Activated CD8-positive, alpha-beta T cell treated with anti-CD3 and anti-CD28 coated beads for 36 hours (primary cell): Measurements from ENCODE around the gene LHX3. TPM values are rescaled to one million over a fixed set of nuclear protein-coding genes. Genes with fewer than 3 reads are reported as not detected.

Experiments
- ATAC-seq: fragments of 200-7000 bp; cut with Tn5 transposase; one replicate; pipeline ENCODE4 v1.10.0; 2021; ENCODE audit warnings: mild to moderate bottlenecking, moderate library complexity
- CTCF ChIA-PET: fragments of 350-600 bp; sonication (Branson Sonifier 250); formaldehyde crosslinking; loops from one replicate; lab custom pipeline; 2021; ENCODE audit warnings: antibody characterized with exemption; lab: Charles Lee
- POLR2A ChIA-PET: fragments of 350-600 bp; sonication (Branson Sonifier 250); formaldehyde crosslinking; loops from one replicate; lab custom pipeline; 2021; ENCODE audit warnings: antibody characterized with exemption; lab: Charles Lee
- DNase-seq: peaks from one replicate; pipeline ENCODE4 v3.0.0-alpha.2; 2020
- H3K27ac Mint-ChIP-seq: one replicate; pipeline ENCODE4 v1.8.0; 2021; ENCODE audit warnings: mild to moderate bottlenecking, mixed read lengths
- H3K27me3 Mint-ChIP-seq: one replicate; pipeline ENCODE4 v1.8.0; 2021; ENCODE audit warnings: mixed read lengths
- H3K36me3 Mint-ChIP-seq: one replicate; pipeline ENCODE4 v1.8.0; 2021; ENCODE audit warnings: low read depth, mixed read lengths
- H3K4me1 Mint-ChIP-seq: one replicate; pipeline ENCODE4 v1.8.0; 2021; ENCODE audit warnings: low read depth, mixed read lengths
- H3K4me3 Mint-ChIP-seq: one replicate; pipeline ENCODE4 v1.8.0; 2021; ENCODE audit warnings: mild to moderate bottlenecking, moderate library complexity, mixed read lengths
- H3K9me3 Mint-ChIP-seq: one replicate; pipeline ENCODE4 v1.8.0; 2021; ENCODE audit warnings: mixed read lengths
- intact Hi-C: fragments of 100-400 bp; cut with micrococcal nuclease; formaldehyde crosslinking; loops from one replicate; pipeline ENCODE4 v1.10.0; 2022
- total RNA-seq, 2 experiments: library from RNA; stranded (reverse); gene quantifications; one replicate each; pipeline ENCODE4 v1.2.3, GENCODE V29; 2021
- TF ChIP-seq, protein P1 (sequence below): fragments of 200-600 bp; IDR thresholded peaks from one replicate; pipeline ENCODE4 v1.8.0; 2022; ENCODE audit warnings: antibody characterized with exemption, mild to moderate bottlenecking

LHX3 gene
- total RNA-seq, 2 experiments from 2014 or later, result not detected

DNA sequence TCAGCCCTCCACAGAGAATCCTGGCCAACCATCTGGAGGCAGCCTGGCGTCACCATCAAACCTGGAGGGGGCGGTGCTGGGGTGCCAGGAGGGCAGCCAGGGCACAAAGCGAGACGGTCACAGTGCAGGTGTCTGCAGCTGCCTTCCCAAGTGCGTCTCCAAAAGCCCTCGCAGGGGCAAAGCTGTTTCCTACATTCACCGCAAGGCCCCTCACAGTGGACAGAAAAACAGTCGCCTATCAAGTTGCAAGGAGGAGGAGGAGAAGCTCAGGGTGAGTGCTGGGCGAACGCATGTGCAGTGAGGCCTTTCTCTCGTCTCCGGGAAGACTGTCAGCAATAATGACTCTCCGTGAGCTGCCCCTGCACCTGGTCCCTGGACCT lies 18.0 kb upstream of the LHX3 start:
- Mint-ChIP-seq H3K9me3 (no peaks in the 10 kb centered on the region), H3K27ac (no peak overlapping the region), H3K4me1 (peaks cover 8% of the 10 kb centered on the region), H3K4me3 (no peak overlapping the region), H3K27me3 (no peaks in the 10 kb centered on the region), H3K36me3 (peaks cover 27% of the 10 kb centered on the region)
- TF ChIP-seq, protein P1, sequence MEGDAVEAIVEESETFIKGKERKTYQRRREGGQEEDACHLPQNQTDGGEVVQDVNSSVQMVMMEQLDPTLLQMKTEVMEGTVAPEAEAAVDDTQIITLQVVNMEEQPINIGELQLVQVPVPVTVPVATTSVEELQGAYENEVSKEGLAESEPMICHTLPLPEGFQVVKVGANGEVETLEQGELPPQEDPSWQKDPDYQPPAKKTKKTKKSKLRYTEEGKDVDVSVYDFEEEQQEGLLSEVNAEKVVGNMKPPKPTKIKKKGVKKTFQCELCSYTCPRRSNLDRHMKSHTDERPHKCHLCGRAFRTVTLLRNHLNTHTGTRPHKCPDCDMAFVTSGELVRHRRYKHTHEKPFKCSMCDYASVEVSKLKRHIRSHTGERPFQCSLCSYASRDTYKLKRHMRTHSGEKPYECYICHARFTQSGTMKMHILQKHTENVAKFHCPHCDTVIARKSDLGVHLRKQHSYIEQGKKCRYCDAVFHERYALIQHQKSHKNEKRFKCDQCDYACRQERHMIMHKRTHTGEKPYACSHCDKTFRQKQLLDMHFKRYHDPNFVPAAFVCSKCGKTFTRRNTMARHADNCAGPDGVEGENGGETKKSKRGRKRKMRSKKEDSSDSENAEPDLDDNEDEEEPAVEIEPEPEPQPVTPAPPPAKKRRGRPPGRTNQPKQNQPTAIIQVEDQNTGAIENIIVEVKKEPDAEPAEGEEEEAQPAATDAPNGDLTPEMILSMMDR, result no peak
- ChIA-PET POLR2A (no interaction called here), CTCF (no interaction called here)
- ATAC-seq (no peak), DNase-seq (no peak)
- intact Hi-C loops, result no loop called here

DNA sequence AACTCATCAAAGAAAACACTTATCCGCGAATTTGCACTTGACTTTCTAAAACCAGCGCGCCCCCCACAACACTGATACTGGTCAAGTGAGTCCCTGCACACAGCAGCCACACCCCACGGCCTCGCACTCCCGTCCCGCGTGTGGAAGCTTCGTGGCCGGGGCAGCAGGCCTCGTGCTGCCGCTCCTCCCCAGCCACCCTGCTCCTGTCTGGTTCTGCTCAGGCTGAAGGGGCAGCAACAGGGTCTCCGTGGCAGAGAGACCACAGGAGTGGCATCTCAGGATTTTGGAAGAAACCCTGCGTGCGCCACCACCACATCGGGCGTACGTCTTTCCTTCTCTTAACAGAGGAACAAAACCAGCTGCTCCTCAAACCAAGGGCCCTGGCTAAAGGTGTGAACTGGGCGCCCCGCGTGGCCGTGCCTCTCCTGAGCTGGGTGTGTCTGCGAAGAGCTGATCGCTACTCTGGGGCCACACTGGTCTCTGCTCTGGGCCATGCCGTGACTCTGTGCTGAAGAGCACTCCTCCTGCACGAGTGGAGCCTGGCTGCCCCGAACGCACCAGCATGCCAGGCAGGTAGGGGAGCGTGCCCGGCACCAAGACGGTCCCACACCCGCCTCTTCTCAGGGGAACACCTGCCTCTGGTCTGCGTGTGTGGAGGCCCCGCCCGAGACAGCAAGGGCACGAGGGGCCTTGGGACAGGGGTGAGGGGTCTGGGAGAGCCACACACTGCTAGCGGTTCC lies 17.4 kb upstream of the LHX3 start:
- CTCF ChIA-PET, result no interaction called here
- no peak overlapping the region for H3K27ac Mint-ChIP-seq

DNA sequence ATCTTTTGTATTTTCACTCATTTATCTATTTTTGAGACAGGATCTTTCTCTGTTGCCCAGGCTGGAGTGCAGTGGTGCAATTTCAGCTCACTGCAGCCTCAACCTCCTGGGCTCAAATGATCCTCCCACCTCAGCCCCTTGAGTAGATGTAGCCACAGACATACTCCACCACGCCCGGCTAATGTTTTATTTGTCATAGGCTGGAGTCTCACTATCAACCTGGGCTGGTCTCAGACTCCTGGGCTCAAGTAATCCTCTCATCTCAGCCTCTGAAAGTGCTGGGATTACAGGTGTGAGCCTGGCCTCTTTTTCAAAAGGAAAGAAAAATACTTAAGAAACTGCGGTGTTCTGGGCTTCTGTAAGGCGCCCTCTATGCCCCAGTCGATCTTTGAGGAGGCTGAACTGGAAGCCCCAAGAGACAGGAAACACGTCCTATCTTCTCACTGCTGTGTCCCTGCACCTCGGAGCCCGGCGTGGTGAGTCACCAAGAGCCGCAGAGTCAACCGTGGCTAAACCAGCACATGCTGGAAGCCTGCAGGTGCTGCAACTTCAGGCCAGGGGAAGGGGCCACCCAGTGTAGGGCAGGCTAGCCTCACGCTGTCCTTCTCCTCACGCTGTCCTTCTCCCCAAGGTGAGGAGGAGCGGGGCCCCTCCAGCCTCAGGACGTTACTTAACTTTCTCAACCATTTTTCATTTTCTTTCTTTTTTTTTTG lies 15.2 kb upstream of the LHX3 start:
- Mint-ChIP-seq H3K9me3 (no peaks in the 10 kb centered on the region), H3K4me1 (peaks cover 1% of the 10 kb centered on the region), H3K27me3 (no peaks in the 10 kb centered on the region), H3K36me3 (peaks cover 27% of the 10 kb centered on the region), H3K27ac (no peak overlapping the region), H3K4me3 (no peak overlapping the region)
- intact Hi-C loops, result no loop called here
- POLR2A ChIA-PET, result interaction anchor here (0.8 kb wide), 1 partner anchor 18 kb away, joined by 3 read pairs; no protein-coding TSS in a partner anchor
- ATAC-seq, result peak; percentile 56
- TF ChIP-seq, protein P1, result no peak
- CTCF ChIA-PET, result no interaction called here
- DNase-seq, result no peak

More for the DNA sequence above, 17.4 kb upstream of the LHX3 start:
- Mint-ChIP-seq H3K4me1 (peaks cover 8% of the 10 kb centered on the region), H3K36me3 (peaks cover 27% of the 10 kb centered on the region), H3K4me3 (no peak overlapping the region), H3K27me3 (no peaks in the 10 kb centered on the region), H3K9me3 (no peaks in the 10 kb centered on the region)
- ATAC-seq, result no peak
- intact Hi-C loops, result no loop called here
- POLR2A ChIA-PET, result no interaction called here
- DNase-seq, result no peak
- TF ChIP-seq, protein P1, result no peak

DNA sequence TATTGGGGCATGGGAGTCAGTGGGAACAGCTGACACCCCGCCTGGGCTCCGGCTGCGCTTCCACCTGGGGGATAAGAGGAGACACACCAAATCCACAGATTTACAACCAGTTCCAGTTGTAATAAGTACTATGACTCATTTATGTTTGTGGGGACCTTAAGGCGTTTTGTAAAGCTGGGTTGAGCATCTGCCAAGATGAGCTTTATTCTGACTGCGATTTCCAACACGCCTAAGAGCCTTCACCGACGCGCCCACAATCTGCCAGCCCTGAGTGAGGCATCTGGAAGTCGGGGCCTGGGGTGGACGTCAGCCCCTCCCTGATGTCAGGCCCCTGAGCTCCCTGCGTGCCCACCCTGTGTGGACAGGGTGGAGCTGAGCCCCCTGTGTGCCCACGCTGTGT lies 14.3 kb upstream of the LHX3 start:
- Mint-ChIP-seq H3K36me3 (peaks cover 31% of the 10 kb centered on the region), H3K27ac (no peak overlapping the region), H3K27me3 (no peaks in the 10 kb centered on the region), H3K4me1 (no peaks in the 10 kb centered on the region), H3K9me3 (no peaks in the 10 kb centered on the region), H3K4me3 (no peak overlapping the region)
- TF ChIP-seq, protein P1, result no peak
- intact Hi-C loops, result no loop called here
- DNase-seq, result no peak
- CTCF ChIA-PET, result no interaction called here
- no peak for ATAC-seq
- POLR2A ChIA-PET, result interaction anchor here (0.8 kb wide), 1 partner anchor 17 kb away, joined by 3 read pairs; no protein-coding TSS in a partner anchor

DNA sequence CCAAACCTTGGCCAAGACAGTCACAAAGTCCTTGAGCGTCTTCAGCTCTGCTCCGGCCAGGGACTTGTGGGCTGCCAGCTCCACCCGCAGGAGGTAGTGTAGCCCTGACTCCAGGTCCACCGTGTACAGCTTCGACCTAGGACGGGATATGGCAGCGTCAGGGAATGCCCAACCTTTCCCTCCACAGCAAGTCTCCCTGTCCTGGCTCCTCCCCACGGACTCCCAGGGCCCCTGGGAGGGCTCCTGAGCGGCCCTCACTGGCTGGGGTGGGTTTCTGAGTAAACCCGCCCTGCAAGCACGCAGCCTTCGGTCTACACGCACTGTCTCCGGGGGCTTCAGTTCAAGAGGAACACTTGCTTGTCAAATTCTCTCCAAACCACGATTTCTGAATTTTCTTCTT lies 13.7 kb upstream of the LHX3 start:
- intact Hi-C loops, result no loop called here
- Mint-ChIP-seq H3K9me3 (no peaks in the 10 kb centered on the region), H3K4me1 (no peaks in the 10 kb centered on the region), H3K27me3 (no peaks in the 10 kb centered on the region), H3K4me3 (no peak overlapping the region), H3K36me3 (peaks cover 36% of the 10 kb centered on the region), H3K27ac (no peak overlapping the region)
- POLR2A ChIA-PET, result no interaction called here
- no peak for DNase-seq
- no peak for ATAC-seq
- CTCF ChIA-PET, result no interaction called here
- TF ChIP-seq, protein P1, result no peak
